ENCODE data around the gene SPP2.

DNA sequence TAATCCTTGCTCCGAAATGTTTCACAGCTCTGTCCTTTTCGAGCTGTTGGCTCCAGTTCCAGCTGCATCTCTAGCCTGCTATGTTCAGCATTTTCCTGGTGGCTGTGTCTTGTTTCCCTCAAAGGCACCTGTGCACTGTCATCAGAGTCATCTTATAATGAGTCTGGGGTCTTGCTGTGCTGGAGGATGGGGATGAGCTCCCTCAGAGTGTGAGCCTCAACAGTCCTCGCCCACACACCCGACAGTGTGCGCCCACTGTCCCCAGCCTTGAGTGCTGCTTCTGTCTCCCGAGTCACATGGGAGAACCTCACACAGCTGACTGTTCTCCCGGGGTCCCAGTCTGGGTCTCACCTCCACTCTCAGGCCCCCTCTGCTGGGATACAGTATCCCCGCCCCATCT is 25.4 kb downstream of the SPP2 start:
- no peak for TF ChIP-seq POLR2A (IDR thresholded peaks at IDR 0.05; ENCODE audit: low read length)
- TF ChIP-seq GATA1 (IDR thresholded peaks at IDR 0.05; ENCODE audit: low read depth, low read length) = no peak
